ENCODE data around the gene SH3TC1.

DNA sequence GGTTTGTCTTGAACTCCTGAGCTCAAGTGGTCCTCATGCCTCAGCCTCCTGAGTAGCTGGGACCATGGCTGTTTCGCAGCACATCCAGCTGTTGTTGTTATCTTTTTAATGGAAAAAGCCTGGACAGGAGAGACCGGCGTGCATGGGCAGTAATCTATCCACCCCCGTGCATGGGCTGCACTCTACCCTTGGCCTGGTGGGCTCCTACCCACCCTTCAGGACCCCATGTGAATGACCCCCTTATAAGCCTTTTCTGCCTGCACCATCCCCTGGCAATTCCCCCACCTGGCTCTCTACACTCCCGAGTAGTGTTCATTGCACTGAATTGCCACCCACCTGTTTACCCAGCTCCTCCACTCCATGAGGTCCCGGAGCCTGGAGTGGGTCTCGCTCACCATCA is 51.5 kb downstream of the SH3TC1 start:
- TF ChIP-seq, protein P1, sequence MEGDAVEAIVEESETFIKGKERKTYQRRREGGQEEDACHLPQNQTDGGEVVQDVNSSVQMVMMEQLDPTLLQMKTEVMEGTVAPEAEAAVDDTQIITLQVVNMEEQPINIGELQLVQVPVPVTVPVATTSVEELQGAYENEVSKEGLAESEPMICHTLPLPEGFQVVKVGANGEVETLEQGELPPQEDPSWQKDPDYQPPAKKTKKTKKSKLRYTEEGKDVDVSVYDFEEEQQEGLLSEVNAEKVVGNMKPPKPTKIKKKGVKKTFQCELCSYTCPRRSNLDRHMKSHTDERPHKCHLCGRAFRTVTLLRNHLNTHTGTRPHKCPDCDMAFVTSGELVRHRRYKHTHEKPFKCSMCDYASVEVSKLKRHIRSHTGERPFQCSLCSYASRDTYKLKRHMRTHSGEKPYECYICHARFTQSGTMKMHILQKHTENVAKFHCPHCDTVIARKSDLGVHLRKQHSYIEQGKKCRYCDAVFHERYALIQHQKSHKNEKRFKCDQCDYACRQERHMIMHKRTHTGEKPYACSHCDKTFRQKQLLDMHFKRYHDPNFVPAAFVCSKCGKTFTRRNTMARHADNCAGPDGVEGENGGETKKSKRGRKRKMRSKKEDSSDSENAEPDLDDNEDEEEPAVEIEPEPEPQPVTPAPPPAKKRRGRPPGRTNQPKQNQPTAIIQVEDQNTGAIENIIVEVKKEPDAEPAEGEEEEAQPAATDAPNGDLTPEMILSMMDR (IDR thresholded peaks at IDR 0.05), result no peak
- TF ChIP-seq POLR2A (IDR thresholded peaks at IDR 0.05), result no peak
